GM19025 (cell line): ENCODE measurements around the gene PRRT2.
A peak's percentile ranks its signal among the peaks of the same experiment; 100 is the strongest.

Experiments used
- ATAC-seq: cut with Tn5 transposase; IDR thresholded peaks from one replicate; pipeline ENCODE4 v1.9.1; 2021; ENCODE audit warnings: mild to moderate bottlenecking, low read depth, moderate library complexity; ENCODE audit not compliant: unreplicated experiment

PRRT2 gene

GRCh38 chr16:29811170-29811895, 660 bp upstream of the PRRT2 start:
- ATAC-seq: peak; percentile 31

GRCh38 chr16:29812754-29813643, 1.0 kb downstream of the PRRT2 start:
- no peak for ATAC-seq

- no peak for ATAC-seq
Observed at GRCh38 chr16:29813644-29814562, 1.9 kb downstream of the PRRT2 start.

GRCh38 chr16:29814592-29814991, 2.6 kb downstream of the PRRT2 start:
- ATAC-seq: no peak

- no peak for ATAC-seq
Observed at GRCh38 chr16:29815032-29815721, 3.2 kb downstream of the PRRT2 start.

GRCh38 chr16:29815793-29816693, 4.0 kb downstream of the PRRT2 start, which contains the start of gene PAGR1:
TSS of gene PAGR1 (plus strand) at chr16:29816152. CDS start at chr16:29816526, 374 bp downstream.
- ATAC-seq: peak; percentile 51

- ATAC-seq: peak; percentile 5
Observed at GRCh38 chr16:29816694-29817441, 4.9 kb downstream of the PRRT2 start.

- ATAC-seq: no peak
Observed at GRCh38 chr16:29818082-29818481, 6.1 kb downstream of the PRRT2 start.

GRCh38 chr16:29819506-29819905, 7.5 kb downstream of the PRRT2 start:
- no peak for ATAC-seq

- ATAC-seq: no peak
Observed at GRCh38 chr16:29820271-29820701, 8.3 kb downstream of the PRRT2 start, which contains the start of gene MVP. TSS of gene MVP (plus strand) at chr16:29820462. CDS start at chr16:29830550, 10,088 bp downstream.

- ATAC-seq: peak; percentile 57
Observed at GRCh38 chr16:29820730-29821642, 9.0 kb downstream of the PRRT2 start.

- ATAC-seq: no peak
Observed at GRCh38 chr16:29821643-29822115, 9.7 kb downstream of the PRRT2 start.

GRCh38 chr16:29824589-29825144, 12.7 kb downstream of the PRRT2 start:
- no peak for ATAC-seq

- ATAC-seq: no peak
Observed at GRCh38 chr16:29825145-29826044, 13.4 kb downstream of the PRRT2 start.

- no peak for ATAC-seq
Observed at GRCh38 chr16:29826342-29826695, 14.3 kb downstream of the PRRT2 start.

GRCh38 chr16:29830774-29831173, 18.8 kb downstream of the PRRT2 start:
- ATAC-seq: no peak
